Adrenal gland (tissue), 12 donors: ENCODE data around the gene FBL. TPM values are rescaled to one million over a fixed set of nuclear protein-coding genes. Genes with fewer than 3 reads are reported as not detected.
A peak's percentile ranks its signal among the peaks of the same experiment; 100 is the strongest.

Experiments
- DNase-seq, 7 donors: peaks; one replicate each; pipeline ENCODE4 v3.0.0-alpha.2; 2019 to 2020
- H3K27ac ChIP-seq, 5 donors: fragments of 200-600 bp; sonication (generic) in 4 of 5; 1 replicate in 3 of 5; 2 replicates in 2 of 5; pipeline versions ENCODE4 v1.5.1 to v1.8.0; 2016 to 2020; ENCODE audit warnings: mild to moderate bottlenecking in 1 of 5
- H3K27me3 ChIP-seq: fragments of 200-600 bp; 2 replicates; pipeline ENCODE4 v1.8.0; 2021
- H3K36me3 ChIP-seq, 2 donors: fragments of 200-600 bp; replicated peaks in 1 of 2; 1 replicate in 1 of 2; 2 replicates in 1 of 2; pipeline versions ENCODE4 v1.5.1 to v1.8.0; 2018 to 2022
- H3K4me1 ChIP-seq, 2 donors: fragments of 200-600 bp; replicated peaks in 1 of 2; 1 replicate in 1 of 2; 2 replicates in 1 of 2; pipeline versions ENCODE4 v1.5.1 to v1.8.0; 2018 to 2021
- H3K4me3 ChIP-seq, 4 donors: fragments of 200-600 bp; sonication (generic) in 3 of 4; one replicate each; pipeline ENCODE4 v1.5.1; 2016 to 2018
- H3K9me3 ChIP-seq, 3 donors: fragments of 200-600 bp; sonication (generic) in 1 of 3; replicated peaks in 1 of 3; 1 replicate in 2 of 3; 2 replicates in 1 of 3; pipeline versions ENCODE4 v1.5.1 to v1.8.0; 2016 to 2021
- CTCF ChIP-seq, 6 experiments: fragments of 450-650 bp in 4 of 6; fragments of 200-600 bp in 2 of 6; sonication (generic) in 1 of 6; IDR thresholded peaks; 1 replicate in 5 of 6; 2 replicates in 1 of 6; pipeline versions ENCODE4 v1.5.1 to v1.8.0; 2016 to 2021; ENCODE audit warnings: antibody characterized with exemption in 6 of 6, mild to moderate bottlenecking in 2 of 6, moderate library complexity in 1 of 6
- POLR2A ChIP-seq, 2 donors: fragments of 450-650 bp; IDR thresholded peaks; one replicate each; pipeline ENCODE4 v1.6.1; 2017; ENCODE audit warnings: antibody characterized with exemption in 2 of 2, mild to moderate bottlenecking in 2 of 2, moderate library complexity in 1 of 2
- WGBS, 4 donors: extraction: QIAGEN DNeasy Blood & Tissue Kit in 2 of 4; methylation state at CpG; one replicate each; pipeline versions ENCODE4 v1.1.5 to v1.1.7; 2013 to 2017; 5-methylcytosine and 5-hydroxymethylcytosine counted together
- intact Hi-C, 2 donors: fragments of 100-400 bp; cut with DNase I; formaldehyde crosslinking; loops; one replicate each; pipeline versions ENCODE4 v1.14.1 to v1.15.0; 2022 to 2023
- polyA plus RNA-seq, 3 donors: library from polyadenylated mRNA; stranded (reverse); fragments of 200-250 nt in 2 of 3; fragments of 350-450 nt in 1 of 3; fragmentation: Illumina TruSeq in 1 of 3; extraction: RNeasy Lipid Tissue Mini Kit (QIAGEN cat#74804) in 1 of 3; gene quantifications; one replicate each; pipeline ENCODE4 v1.2.3, GENCODE V29; 2013 to 2014
- total RNA-seq, 9 donors: library from RNA; depleted of rRNA in 4 of 9; stranded (reverse); fragments of >200 nt in 4 of 9; fragments of 120-200 nt in 1 of 9; fragmentation: NEBNext Ultra II Directional in 1 of 9; extraction: Animal tissue kit (Norgen Biotek cat#: 25700) in 1 of 9; gene quantifications; one replicate each; pipeline versions ENCODE4 v1.1.0 to v1.2.4, GENCODE V29; 2013 to 2023
- donor health status: healthy with polysubstance abuse.
- donor health status: Bipolar disorder and iron deficiency.
- donor health status: DM: yes; HTN: yes; CAD: no.
- donor health status: DM: no; HTN: no; CAD: no.
- donor health status: DM: no; HTN: no; CAD: no.
- donor health status: DM: yes; HTN: yes; CAD: no.

FBL gene
- total and polyA plus RNA-seq, 12 donors, result 52.4 to 228 (median 114) TPM

- Histone ChIP-seq H3K4me1 (peaks cover 13 to 32% of the 10 kb centered on the region in 2 donors), H3K9me3 (no peaks in the 10 kb centered on the region), H3K27ac (peak overlapping the region in 3 of 5 donors; percentile 76 to 89 (median 84)), H3K4me3 (peak overlapping the region in 3 of 4 donors; percentile 72), H3K27me3 (no peaks in the 10 kb centered on the region), H3K36me3 (no peaks in the 10 kb centered on the region)
- intact Hi-C loops, result loop anchor here (2.0 to 10.0 kb wide), 2 partner anchors 51 to 53 kb away; no protein-coding TSS in a partner anchor
- peak in 2 of 7 donors; percentile 29 to 31 for DNase-seq
- no peak for TF ChIP-seq POLR2A (IDR thresholded peaks at IDR 0.05)
- TF ChIP-seq CTCF (IDR thresholded peaks at IDR 0.05), result no peak
- 0 to 2% (median 1%) methylated on average over 9 to 17 of the region's 17 CpGs for WGBS, 4 donors
Observed at GRCh38 chr19:39845584-39845932, 621 bp downstream of the FBL start.

DNA sequence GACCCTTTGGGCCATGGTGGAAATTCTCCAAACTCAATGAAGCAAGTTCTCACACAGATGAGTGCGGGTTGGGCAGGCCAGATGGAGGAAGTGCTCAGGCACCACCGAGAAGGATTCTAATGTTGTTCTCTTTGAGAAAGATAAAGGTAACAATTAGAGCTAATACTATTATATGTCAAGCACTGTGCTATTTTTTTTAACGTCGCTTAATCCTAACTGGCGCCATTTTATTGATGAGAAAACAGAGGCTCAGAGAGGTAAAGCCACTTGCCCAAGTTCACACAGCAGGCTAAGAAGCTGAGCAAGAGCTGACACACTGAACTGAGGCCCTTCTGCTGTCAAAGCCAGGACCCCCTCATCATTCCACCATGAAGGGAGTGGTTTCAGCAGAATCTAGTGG is 1.0 kb downstream of the FBL start:
- intact Hi-C loops, result loop anchor here (2.0 to 10.0 kb wide), 2 partner anchors 50 to 52 kb away; no protein-coding TSS in a partner anchor
- H3K4me3 ChIP-seq, result peak overlapping the region in 1 of 4 donors; percentile 72
- H3K36me3 ChIP-seq, result no peaks in the 10 kb centered on the region
- H3K9me3 ChIP-seq, result no peaks in the 10 kb centered on the region
- WGBS, 4 donors, result 34 to 39% (median 37%) methylated on average over 5 of the region's 5 CpGs
- DNase-seq, result no peak
- H3K4me1 ChIP-seq, result peaks cover 17 to 32% of the 10 kb centered on the region in 2 donors
- H3K27me3 ChIP-seq, result no peaks in the 10 kb centered on the region
- TF ChIP-seq CTCF (IDR thresholded peaks at IDR 0.05), result no peak
- TF ChIP-seq POLR2A (IDR thresholded peaks at IDR 0.05), result no peak
- H3K27ac ChIP-seq, result no peak overlapping the region

- peak in 2 of 7 donors; percentile 37 to 42 for DNase-seq
- 52 to 61% (median 54%) methylated on average over 4 of the region's 4 CpGs for WGBS, 4 donors
- no peak overlapping the region for H3K27ac ChIP-seq
Observed at GRCh38 chr19:39843919-39844793, 2.0 kb downstream of the FBL start.

More at GRCh38 chr19:39843919-39844793, 2.0 kb downstream of the FBL start:
- Histone ChIP-seq H3K4me3 (no peak overlapping the region), H3K4me1 (peaks cover 27 to 32% of the 10 kb centered on the region in 2 donors), H3K9me3 (no peaks in the 10 kb centered on the region), H3K36me3 (no peaks in the 10 kb centered on the region), H3K27me3 (no peaks in the 10 kb centered on the region)
- intact Hi-C loops, result loop anchor here (2.0 to 10.0 kb wide), 2 partner anchors 49 to 51 kb away; no protein-coding TSS in a partner anchor
- TF ChIP-seq CTCF (IDR thresholded peaks at IDR 0.05) (peak; percentile 48 to 68 (median 61)), POLR2A (IDR thresholded peaks at IDR 0.05) (no peak)
